B cell (primary cell): ENCODE data around the gene THSD4. TPM values are rescaled to one million over a fixed set of nuclear protein-coding genes. Genes with fewer than 3 reads are reported as not detected.

Experiments used
- ATAC-seq: fragments of 200-7000 bp; cut with Tn5 transposase; one replicate; pipeline ENCODE4 v1.10.0; 2021; ENCODE audit warnings: low read depth, mild to moderate bottlenecking, moderate number of reproducible peaks, moderate library complexity
- CTCF ChIA-PET: fragments of 350-600 bp; sonication (Branson Sonifier 250); formaldehyde crosslinking; loops from one replicate; lab custom pipeline; 2021; ENCODE audit warnings: antibody characterized with exemption, inconsistent platforms; lab: Charles Lee
- POLR2A ChIA-PET: fragments of 350-600 bp; sonication (Branson Sonifier 250); formaldehyde crosslinking; loops from one replicate; lab custom pipeline; 2021; ENCODE audit warnings: antibody characterized with exemption; lab: Charles Lee
- DNase-seq: peaks from one replicate; pipeline ENCODE4 v3.0.0; 2013
- H2AFZ ChIP-seq: 2 replicates; pipeline ENCODE4 v1.6.1; 2012; ENCODE audit warnings: mild to moderate bottlenecking, low read depth, low read length; ENCODE audit not compliant: insufficient read depth, poor library complexity, severe bottlenecking
- H3K27ac ChIP-seq, 2 donors: 1 replicate in 1 of 2; 2 replicates in 1 of 2; pipeline ENCODE4 v1.5.1; 2012 to 2013; ENCODE audit warnings: low read length in 2 of 2, mild to moderate bottlenecking in 2 of 2, moderate library complexity in 1 of 2
- H3K27me3 ChIP-seq, 4 experiments: fragments of 200-600 bp in 1 of 4; sonication (generic) in 1 of 4; replicated peaks in 1 of 4; 1 replicate in 2 of 4; 2 replicates in 2 of 4; pipeline versions ENCODE4 v1.6.1 to v1.7.0; 2013 to 2016; ENCODE audit warnings: low read length in 3 of 4, mild to moderate bottlenecking in 2 of 4, mixed read lengths in 1 of 4, moderate library complexity in 1 of 4; ENCODE audit not compliant: insufficient read depth in 4 of 4, control insufficient read depth in 3 of 4; ENCODE audit errors: control extremely low read depth in 1 of 4
- H3K36me3 ChIP-seq, 2 experiments: replicated peaks in 1 of 2; 1 replicate in 1 of 2; 2 replicates in 1 of 2; pipeline versions ENCODE4 v1.6.1 to v1.7.1; 2013; ENCODE audit warnings: low read length in 1 of 2; ENCODE audit not compliant: insufficient read depth in 2 of 2, control insufficient read depth in 1 of 2; ENCODE audit errors: control extremely low read depth in 1 of 2, extremely low read depth in 1 of 2
- H3K4me1 ChIP-seq, 2 donors: fragments of 200-600 bp in 1 of 2; sonication (generic) in 1 of 2; 1 replicate in 1 of 2; 2 replicates in 1 of 2; pipeline versions ENCODE4 v1.5.1 to v1.6.1; 2013 to 2017; ENCODE audit warnings: low read length in 2 of 2; ENCODE audit not compliant: control insufficient read depth in 2 of 2, insufficient read depth in 2 of 2
- H3K4me2 ChIP-seq: replicated peaks from 2 replicates; pipeline ENCODE3; 2012; ENCODE audit warnings: mild to moderate bottlenecking, low read depth, low read length; ENCODE audit not compliant: poor library complexity, severe bottlenecking
- H3K4me3 ChIP-seq, 5 experiments: fragments of 200-600 bp in 1 of 5; sonication (generic) in 1 of 5; 1 replicate in 3 of 5; 2 replicates in 2 of 5; pipeline versions ENCODE4 v1.5.1 to v1.7.0; 2011 to 2016; ENCODE audit warnings: low read length in 4 of 5, mild to moderate bottlenecking in 4 of 5, low read depth in 2 of 5, control low read depth in 1 of 5, moderate library complexity in 1 of 5; ENCODE audit not compliant: insufficient read depth in 1 of 5; ENCODE audit errors: control extremely low read depth in 1 of 5, extremely low read depth in 1 of 5
- H3K79me2 ChIP-seq: fragments of 200-600 bp; sonication (generic); one replicate; pipeline ENCODE4 v1.6.0; 2016; ENCODE audit warnings: low read length; ENCODE audit not compliant: control insufficient read depth, insufficient read depth
- H3K9ac ChIP-seq: fragments of 200-600 bp; sonication (generic); 2 replicates; pipeline ENCODE4 v1.6.1; 2017; ENCODE audit warnings: mild to moderate bottlenecking, low read length, moderate library complexity
- H3K9me3 ChIP-seq, 3 donors: one replicate each; pipeline versions ENCODE4 v1.6.1 to v1.7.1; 2013; ENCODE audit warnings: low read length in 2 of 3; ENCODE audit not compliant: control insufficient read depth in 2 of 3, insufficient read depth in 1 of 3; ENCODE audit errors: control extremely low read depth in 1 of 3
- H4K20me1 ChIP-seq: 2 replicates; pipeline ENCODE4 v1.6.0; 2012; ENCODE audit warnings: mild to moderate bottlenecking, low read length; ENCODE audit not compliant: insufficient read depth, control insufficient read depth, poor library complexity, severe bottlenecking
- H3K27ac Mint-ChIP-seq: one replicate; pipeline ENCODE4 v1.8.0; 2021; ENCODE audit warnings: mixed read lengths
- H3K27me3 Mint-ChIP-seq: one replicate; pipeline ENCODE4 v1.8.0; 2021; ENCODE audit warnings: mixed read lengths
- H3K4me1 Mint-ChIP-seq: one replicate; pipeline ENCODE4 v1.8.0; 2021; ENCODE audit warnings: mixed read lengths
- H3K4me3 Mint-ChIP-seq: one replicate; pipeline ENCODE4 v1.8.0; 2021; ENCODE audit warnings: mixed read lengths
- H3K9me3 Mint-ChIP-seq: one replicate; pipeline ENCODE4 v1.8.0; 2022; ENCODE audit warnings: mixed read lengths; ENCODE audit not compliant: insufficient read depth
- EZH2 ChIP-seq: IDR thresholded peaks from 2 replicates; pipeline ENCODE4 v1.6.1; 2012; ENCODE audit warnings: borderline replicate concordance, low read depth, mild to moderate bottlenecking, moderate library complexity, low read length; ENCODE audit not compliant: insufficient read depth, poor library complexity, severe bottlenecking
- WGBS: methylation state at CpG from one replicate; pipeline ENCODE4 v1.1.5; 2013; ENCODE audit warnings: missing lambda C conversion rate; ENCODE audit not compliant: insufficient coverage; 5-methylcytosine and 5-hydroxymethylcytosine counted together
- intact Hi-C: fragments of 100-400 bp; cut with micrococcal nuclease; formaldehyde crosslinking; loops from one replicate; pipeline ENCODE4 v1.10.0; 2022
- polyA plus RNA-seq: library from polyadenylated mRNA; depleted of rRNA; stranded (reverse); fragments of >200 nt; gene quantifications from 2 replicates; pipeline ENCODE4 v1.2.3, GENCODE V29; 2012
- total RNA-seq, 2 donors: library from RNA; stranded (reverse); fragments of 120-200 nt in 1 of 2; gene quantifications; 1 replicate in 1 of 2; 2 replicates in 1 of 2; pipeline versions ENCODE4 v1.2.3 to v1.2.4, GENCODE V29; 2013 to 2022
- TF ChIP-seq, protein P1 (sequence below): fragments of 200-600 bp; IDR thresholded peaks from one replicate; pipeline ENCODE4 v1.8.0; 2022; ENCODE audit warnings: antibody characterized with exemption, mild to moderate bottlenecking

THSD4 gene
- total and polyA plus RNA-seq, 2 donors (not counting 1 experiment from before 2014, with no cell fraction given), result not detected

DNA sequence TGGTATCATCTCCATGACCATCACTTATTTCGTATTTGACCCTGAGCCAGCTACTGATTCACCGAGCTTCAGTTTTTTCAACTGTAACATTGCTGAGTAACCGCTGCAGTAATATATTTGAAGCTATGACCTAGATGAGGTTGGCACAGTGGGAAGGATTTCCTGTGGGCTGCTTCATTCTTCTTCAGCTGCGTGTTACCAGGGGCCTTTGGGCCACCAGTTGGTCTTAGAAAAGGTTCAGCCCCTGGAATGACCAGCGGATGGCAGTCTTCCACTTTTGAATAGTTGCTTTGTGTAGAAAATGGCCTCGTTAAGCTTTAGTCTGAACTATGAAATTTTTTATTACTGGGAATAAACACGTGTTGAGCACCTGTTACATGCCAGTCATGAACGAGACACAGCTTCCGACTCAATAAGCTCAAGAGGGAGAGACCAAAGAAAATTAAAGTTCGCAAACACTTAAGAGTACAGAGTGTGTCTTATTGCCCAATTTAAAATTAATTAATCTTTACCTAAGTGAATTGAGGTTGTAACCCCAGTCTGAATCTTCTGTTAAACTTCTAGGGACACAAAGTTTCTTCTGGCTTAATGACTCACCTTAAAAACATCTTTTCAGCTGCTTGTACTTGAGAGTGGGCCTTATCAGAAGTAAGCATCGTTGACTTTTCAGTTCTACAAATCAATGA lies 637.5 kb downstream of the THSD4 start:
- Histone ChIP-seq H3K4me3 (no peak overlapping the region), H3K79me2 (no peaks in the 10 kb centered on the region), H3K4me2 (no peak overlapping the region), H3K9ac (no peak overlapping the region), H3K9me3 (no peaks in the 10 kb centered on the region), H2AFZ (no peak overlapping the region), H4K20me1 (no peaks in the 10 kb centered on the region), H3K27ac (no peak overlapping the region), H3K4me1 (no peaks in the 10 kb centered on the region), H3K27me3 (peaks cover 0 to 8% (median 3%) of the 10 kb centered on the region in 4 experiments), H3K36me3 (no peaks in the 10 kb centered on the region)
- Mint-ChIP-seq H3K27me3 (peaks cover 20% of the 10 kb centered on the region), H3K27ac (no peak overlapping the region), H3K4me3 (no peak overlapping the region), H3K9me3 (no peaks in the 10 kb centered on the region), H3K4me1 (no peaks in the 10 kb centered on the region)
- ATAC-seq (no peak), DNase-seq (no peak)
- ChIA-PET CTCF (interaction anchor here (0.5 to 3.9 kb wide), 3 partner anchors 9 to 403 kb away, joined by 3 to 19 read pairs (median 15); no protein-coding TSS in a partner anchor), POLR2A (no interaction called here)
- TF ChIP-seq, protein P1, sequence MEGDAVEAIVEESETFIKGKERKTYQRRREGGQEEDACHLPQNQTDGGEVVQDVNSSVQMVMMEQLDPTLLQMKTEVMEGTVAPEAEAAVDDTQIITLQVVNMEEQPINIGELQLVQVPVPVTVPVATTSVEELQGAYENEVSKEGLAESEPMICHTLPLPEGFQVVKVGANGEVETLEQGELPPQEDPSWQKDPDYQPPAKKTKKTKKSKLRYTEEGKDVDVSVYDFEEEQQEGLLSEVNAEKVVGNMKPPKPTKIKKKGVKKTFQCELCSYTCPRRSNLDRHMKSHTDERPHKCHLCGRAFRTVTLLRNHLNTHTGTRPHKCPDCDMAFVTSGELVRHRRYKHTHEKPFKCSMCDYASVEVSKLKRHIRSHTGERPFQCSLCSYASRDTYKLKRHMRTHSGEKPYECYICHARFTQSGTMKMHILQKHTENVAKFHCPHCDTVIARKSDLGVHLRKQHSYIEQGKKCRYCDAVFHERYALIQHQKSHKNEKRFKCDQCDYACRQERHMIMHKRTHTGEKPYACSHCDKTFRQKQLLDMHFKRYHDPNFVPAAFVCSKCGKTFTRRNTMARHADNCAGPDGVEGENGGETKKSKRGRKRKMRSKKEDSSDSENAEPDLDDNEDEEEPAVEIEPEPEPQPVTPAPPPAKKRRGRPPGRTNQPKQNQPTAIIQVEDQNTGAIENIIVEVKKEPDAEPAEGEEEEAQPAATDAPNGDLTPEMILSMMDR, result no peak
- no peak for TF ChIP-seq EZH2
- intact Hi-C loops, result no loop called here
- 31% methylated on average over 6 of the region's 11 CpGs for WGBS

DNA sequence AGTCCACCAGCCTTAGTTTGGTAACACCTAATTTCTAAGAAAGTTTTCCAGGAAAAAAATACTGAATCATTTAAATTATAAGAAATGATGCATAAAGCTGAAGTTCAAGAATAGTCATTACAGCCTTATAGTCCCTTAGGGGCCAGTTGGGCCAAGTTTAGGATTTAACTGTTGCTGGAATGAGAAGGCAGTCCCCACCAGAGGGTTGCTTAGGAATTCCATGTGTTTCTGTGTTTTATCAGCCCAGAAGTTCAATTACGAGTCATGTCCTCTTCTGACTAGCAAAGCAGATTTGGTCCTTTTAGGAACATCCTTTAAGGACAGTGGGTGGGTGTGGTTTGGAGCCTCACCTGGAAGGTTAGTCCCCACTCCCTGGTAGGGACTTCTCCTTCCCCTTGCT lies 638.1 kb downstream of the THSD4 start:
- H3K27ac Mint-ChIP-seq, result no peak overlapping the region
- no peaks in the 10 kb centered on the region for H3K4me1 Mint-ChIP-seq
- peaks cover 18% of the 10 kb centered on the region for H3K27me3 Mint-ChIP-seq
- Histone ChIP-seq H3K4me2 (no peak overlapping the region), H2AFZ (no peak overlapping the region), H3K4me1 (no peaks in the 10 kb centered on the region), H4K20me1 (no peaks in the 10 kb centered on the region), H3K36me3 (no peaks in the 10 kb centered on the region), H3K9me3 (no peaks in the 10 kb centered on the region), H3K9ac (no peak overlapping the region), H3K27ac (no peak overlapping the region), H3K4me3 (no peak overlapping the region), H3K27me3 (peaks cover 0 to 8% (median 3%) of the 10 kb centered on the region in 4 experiments), H3K79me2 (no peaks in the 10 kb centered on the region)
- ChIA-PET POLR2A (no interaction called here), CTCF (interaction anchor here (2.7 to 3.9 kb wide), 2 partner anchors 9 to 403 kb away, joined by 15 to 19 read pairs; no protein-coding TSS in a partner anchor)
- DNase-seq (no peak), ATAC-seq (no peak)
- WGBS, result 100% methylated on average over 1 of the region's 1 CpG
- intact Hi-C loops, result no loop called here
- no peak for TF ChIP-seq EZH2
- TF ChIP-seq, protein P1, result no peak
- no peaks in the 10 kb centered on the region for H3K9me3 Mint-ChIP-seq
- no peak overlapping the region for H3K4me3 Mint-ChIP-seq
